Activated CD4-positive, alpha-beta T cell treated with anti-CD3 and anti-CD28 coated beads, Interleukin-2, Interleukin-6, amounts not matched to agents 100 ng/mL and 50 ng/mL, durations not matched to agents 16 hours and 8 hours (primary cell): ENCODE measurements around the gene MSLN.
A peak's percentile ranks its signal among the peaks of the same experiment; 100 is the strongest.
"Not testable (repeated sequence)": the region's sequence is repeated elsewhere in the genome, so short reads cannot be mapped to it uniquely, and the experiment has no call there.

Experiments
- DNase-seq: peaks from one replicate; pipeline ENCODE4 v3.0.0-alpha.2; 2020

Gene MSLN

DNA sequence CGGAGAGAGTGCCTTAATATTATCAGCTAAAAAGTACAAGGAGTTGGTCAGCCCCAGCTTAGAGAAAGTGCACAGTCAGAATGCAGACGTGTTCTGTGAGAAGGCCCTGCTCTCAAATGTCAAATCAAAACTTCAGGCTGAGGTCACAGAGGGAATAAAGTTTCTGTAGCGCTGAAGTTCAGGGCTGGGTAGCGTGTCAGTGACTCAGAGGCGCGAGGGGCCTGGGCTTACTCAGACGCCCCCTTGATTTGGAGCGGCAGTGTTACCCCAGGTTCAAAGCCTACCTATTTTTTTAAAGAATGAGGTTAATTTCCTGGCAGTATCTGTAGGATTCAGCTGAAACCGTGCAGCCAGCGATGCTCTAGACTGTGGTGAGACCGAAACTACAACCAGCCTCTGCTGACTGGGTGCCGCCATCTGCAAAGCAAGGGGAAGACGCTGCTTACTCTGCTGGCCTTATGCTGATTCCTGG is 24.5 kb upstream of the MSLN start:
- DNase-seq = peak; percentile 90

DNA sequence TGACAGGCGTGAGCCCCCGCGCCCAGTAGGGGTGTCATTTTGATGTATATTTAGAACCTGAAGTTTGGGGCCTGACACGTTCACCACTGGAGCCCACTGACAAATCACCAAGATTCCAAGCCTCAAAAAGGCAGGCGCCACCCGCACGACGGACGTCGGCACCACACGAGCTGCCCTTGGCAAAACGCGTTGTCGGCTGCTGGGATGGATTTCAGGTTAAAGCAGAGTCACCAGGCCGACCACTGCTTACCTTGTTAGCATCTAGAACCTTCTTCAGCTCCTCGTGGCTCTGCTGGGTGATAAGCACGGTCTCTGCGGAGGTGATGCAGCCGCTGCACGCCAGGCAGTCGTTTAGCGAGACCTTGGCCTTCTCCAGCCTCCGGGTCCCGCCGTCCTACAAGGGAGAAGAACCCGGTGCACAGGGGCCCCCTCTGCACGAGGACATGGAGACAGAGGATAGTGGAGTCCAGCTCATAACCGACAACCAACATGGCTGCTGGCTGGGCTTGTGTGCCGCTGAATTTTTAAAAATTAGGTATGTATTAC is 23.5 kb upstream of the MSLN start:
- no peak for DNase-seq

DNA sequence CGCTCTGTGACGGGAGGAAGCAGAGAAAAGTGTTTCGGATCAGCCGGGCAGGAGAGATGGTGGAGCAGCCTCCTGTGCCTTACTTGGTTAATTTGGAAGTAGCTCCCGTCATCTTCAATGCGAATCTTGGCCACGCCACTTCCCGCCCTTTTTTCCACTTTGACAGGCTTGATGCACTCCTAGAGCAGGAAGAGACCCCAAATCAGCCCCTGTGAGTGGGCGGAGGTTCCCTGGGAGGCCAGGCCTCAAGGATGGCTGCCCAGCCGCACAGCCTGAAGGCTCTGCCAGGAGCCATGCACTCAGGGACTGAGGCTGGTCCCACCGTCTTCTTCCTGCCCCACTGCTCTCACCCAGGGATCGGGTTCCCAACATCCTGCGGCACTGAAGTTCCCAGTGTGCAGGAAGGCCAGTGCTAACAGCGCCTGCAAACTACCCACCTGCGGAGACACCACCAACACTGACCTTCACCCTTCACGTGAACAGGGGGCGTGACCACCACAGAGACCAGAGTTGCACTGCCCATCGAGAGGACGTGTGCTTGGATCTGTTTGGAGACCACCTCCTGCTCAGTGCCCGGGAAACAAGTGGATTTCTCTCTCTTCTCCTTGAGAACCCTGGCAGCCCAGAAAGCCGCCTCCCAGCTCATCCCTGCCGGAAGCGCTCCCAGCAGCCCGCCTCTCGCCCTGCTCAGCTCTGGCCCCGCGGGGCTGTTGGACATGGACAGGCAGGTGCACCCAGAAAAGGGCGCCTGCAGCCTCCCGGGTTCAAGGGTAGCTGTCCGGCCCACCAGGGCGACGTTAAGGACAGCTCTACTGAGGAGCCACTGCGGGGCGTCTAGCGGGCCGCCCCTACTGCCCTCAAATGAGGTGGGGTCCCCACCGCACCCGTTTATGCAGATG is 20.7 kb upstream of the MSLN start:
- DNase-seq = no peak

DNA sequence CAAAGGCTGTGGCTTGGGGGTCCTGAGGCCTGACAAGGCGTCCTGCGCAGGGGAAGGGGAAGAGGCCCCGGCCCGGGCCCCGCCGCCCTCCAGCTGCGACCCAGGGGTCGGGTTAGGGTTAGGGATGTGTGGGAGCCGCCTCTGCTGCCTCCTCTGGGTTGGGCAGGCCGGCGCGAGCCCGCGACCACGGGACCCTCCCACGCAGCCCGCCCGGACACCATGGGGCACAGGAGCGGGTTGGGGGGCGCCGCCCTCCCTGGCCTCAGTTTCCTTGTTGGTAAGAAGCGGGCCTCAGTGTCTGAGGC is 20.1 kb upstream of the MSLN start:
- no peak for DNase-seq

DNA sequence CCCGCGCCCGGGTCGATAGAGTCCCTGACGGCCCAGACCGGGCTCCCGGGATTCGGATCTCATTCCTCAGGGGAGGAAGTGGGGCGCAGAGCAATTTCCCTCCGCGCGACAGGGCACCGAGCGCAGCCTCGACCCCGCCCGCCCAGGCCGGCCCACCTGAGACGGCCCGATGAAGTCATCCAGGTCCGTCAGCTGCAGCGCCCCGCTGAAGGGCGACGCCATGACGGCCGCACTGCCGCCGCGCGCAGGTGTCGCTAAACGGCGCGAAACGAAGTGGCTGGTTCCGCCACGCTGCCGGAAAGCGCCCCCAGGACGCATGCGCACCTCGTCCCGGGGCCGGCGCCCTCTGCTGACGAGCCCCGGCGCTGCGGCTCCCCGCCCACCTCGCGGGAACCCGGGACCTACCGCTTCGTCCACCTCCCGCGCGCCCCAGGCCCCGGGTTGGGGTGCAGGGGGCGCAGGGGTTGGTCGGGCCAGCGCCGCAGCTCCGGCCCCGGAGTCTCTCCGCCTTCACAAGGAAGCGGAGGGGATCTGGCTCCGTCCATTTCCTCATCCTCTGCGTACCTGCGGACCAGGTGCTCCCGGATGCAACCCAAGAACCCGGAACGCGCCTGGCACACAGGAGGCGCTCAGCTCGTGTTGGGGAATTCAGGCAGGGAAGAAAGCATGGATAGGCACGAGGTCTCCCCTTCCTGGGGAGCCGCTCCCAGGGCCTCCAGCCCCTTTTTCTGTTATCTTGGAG is 19.6 kb upstream of the MSLN start, which contains the start of gene CIAO3:
TSS of gene CIAO3 (minus strand) at position 234 of the 742 bp plus-strand sequence. CDS start at position 222, 12 bp downstream.
- peak; percentile 94 for DNase-seq

DNA sequence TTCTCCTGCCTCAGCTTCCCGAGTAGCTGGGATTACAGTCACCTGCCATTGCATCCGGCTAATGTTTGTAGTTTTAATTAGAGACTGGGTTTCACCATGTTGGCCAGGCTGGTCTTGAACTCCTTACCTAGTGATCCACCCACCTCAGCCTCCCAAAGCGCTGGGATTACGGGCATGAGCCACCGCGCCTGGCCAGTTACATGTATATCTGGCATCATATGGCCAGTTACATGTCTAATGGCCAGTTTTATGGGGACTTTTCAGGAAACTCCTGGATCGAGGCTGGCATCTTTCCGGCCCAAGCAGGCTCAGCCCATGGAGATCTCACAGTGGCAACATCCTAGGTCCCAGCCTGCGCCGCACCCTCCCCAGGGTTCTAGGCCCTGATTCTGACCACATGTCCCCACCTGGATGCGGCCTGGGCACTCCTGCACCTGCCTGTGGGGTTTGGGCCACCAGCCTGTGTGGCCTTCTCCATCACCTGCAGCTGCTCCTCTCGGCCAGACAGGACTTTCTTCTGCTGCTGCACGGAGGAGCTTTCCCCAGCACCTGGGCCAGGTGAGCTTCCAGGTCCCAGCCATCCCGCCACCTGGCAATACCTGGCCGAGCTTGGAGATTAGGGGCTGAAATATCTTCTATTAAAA is 18.4 kb upstream of the MSLN start:
- no peak for DNase-seq

DNA sequence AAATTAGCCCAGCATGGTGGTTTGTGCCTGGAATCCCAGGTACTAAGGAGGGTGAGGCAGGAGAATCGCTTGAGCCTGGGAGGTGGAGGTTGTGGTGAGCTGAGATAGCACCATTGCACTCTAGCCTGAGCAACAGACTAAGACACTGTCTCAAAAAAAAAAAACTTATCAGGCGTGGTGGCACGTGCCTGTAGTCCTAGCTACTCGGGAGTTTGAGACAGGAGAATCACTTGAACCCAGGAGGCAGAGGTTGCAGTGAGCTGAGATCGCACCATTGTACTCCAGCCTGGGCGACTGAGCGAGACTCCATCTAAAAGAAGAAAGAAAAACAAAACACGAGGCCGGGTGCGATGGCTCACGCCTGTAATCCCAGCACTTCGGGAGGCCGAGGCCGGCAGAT is 17.6 kb upstream of the MSLN start:
- DNase-seq = not testable (repeated sequence)

DNA sequence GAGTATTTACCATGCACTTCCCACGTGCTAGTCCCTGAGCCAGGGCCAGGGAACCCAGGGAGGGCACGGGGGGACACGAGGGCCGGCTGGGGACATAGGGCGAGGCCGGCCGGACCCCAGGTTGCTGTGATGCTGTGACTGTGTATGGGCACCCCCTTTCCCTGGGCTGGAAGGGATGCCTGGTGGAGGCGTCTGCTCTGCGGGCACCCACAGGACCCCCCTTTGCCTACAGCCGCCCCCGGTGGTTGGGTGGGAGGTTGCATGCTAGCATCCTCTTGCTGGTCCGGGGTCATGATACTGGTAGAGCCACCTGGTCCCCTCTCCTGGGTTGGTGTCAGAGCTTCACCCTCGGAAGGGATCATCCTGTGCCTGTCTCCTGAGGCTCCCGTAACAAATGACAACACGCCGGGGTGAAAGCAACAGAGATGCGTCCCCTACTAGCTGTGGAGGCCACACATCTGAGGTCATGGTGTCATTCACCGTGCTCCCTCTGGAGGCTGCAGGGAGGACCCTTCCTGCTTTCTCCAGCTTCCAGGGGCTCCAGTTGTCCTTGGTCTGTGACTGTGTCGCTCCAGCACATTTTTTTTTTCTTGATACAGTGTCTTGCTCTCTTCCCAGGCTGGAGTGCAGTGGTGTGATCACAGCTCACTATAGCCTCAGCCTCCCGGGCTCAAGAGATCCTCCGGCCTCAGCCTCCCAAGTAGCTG is 16.6 kb upstream of the MSLN start:
- no peak for DNase-seq

DNA sequence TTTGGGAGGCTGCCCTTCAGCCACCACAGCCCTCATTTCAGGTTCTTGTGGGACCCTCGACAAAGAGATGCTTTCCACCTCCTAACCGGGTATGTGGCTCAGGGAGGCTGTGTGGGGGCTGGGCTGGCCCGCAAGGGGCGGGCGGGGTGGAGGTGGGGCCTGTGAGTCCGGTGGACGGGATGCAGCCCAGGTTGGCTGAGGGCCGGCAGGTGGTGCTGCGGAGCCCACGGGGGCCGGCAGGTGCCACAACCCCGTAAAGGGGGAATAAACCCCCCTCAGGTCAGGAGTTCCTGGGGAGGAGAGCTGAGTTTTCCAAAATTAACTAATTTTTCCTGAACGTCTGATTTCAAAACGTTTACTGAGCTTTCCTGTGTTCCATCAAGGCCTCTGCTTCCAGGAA is 14.8 kb upstream of the MSLN start:
- DNase-seq = peak; percentile 40

DNA sequence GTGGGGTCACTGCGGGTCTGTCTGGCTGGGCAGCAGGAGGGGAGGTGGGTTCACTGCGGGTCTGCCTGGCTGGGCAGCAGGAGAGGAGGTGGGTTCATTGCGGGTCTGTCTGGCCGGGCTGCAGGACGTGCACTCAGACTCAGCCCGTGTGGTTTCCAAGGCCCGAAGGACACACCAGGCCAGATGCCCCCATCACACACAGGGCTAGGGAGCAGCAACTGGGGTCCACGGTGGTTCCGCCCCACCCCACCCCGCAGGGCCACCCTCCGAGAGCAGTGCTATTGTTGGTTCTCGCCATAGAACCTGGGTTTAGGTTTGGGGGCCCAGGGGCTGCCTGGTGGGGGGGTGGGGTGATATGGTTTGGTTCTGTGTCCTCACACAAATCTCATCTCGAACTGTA is 13.9 kb upstream of the MSLN start:
- no peak for DNase-seq

DNA sequence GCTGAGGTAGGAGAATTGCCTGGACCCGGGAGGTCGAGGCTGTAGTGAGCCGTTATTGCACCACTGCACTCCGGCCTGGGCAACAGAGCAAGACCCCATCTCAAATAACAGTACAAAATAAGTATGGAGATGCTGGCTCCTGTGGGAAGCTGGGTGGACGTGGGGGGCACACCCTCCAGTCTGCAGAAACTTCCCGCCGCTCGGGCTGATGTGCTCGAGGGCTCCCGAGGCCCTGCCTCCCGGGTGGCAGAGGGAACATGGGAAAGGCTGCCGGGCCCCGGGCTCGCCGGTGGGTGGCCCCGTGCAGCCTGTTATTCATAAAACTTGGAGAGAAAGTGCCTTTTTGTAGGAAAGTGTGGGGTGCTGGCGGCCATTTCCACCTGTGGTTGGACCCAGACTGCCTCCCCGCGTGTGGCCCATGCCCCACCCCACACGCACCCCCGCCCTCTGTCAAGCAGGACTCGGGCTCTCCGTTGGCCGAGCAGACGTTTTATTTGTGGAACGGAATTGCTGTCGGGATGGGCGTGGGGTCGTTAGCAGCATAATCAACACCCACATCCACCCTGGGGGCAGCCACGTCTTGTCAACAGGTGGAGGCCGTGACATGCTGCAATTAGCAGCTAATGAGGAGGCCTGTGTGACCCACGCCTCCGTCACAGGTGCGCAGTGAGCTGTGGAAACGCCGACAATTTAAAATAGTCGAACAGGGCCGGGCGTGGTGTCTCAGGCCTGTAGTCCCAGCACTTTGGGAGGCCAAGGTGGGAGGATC is 12.4 kb upstream of the MSLN start:
- DNase-seq = no peak

DNA sequence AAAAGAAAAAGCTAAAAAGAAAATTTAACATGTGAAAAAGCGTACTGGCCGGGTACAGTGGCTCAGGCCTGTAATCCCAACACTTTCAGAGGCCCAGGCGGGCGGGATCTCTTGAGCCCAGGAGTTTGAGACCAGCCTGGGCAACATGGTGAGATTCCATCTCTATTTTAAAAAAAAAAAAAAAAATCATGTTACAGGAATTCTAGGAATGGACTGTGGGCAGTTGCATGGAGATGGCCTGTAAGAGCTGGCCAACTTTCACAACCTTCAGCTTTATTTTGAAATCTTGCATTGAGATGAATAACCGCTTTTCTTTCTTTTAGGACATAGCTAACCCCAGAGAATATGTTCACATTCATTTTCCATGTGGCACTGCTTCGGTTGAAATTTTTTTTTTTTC is 11.5 kb upstream of the MSLN start:
- no peak for DNase-seq

DNA sequence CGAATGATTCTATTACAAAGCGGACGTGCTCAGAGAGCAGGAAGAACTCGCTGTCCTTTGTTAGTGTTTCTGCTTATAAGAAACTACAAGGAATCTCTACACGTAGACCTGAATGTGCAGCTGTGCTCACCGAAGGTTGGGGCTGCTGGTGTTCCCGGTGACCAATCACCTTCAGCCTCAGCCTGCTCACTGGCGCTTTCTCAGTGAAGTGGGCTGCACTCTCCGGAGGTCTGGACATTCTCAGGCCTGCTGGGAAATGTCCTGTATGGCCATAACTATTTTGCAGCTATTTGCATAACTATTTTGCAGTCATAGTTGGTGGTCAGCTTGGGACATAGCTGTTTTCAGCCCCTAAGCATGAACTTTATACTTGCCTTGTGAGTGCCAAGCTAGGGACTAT is 10.0 kb upstream of the MSLN start:
- DNase-seq = no peak

DNA sequence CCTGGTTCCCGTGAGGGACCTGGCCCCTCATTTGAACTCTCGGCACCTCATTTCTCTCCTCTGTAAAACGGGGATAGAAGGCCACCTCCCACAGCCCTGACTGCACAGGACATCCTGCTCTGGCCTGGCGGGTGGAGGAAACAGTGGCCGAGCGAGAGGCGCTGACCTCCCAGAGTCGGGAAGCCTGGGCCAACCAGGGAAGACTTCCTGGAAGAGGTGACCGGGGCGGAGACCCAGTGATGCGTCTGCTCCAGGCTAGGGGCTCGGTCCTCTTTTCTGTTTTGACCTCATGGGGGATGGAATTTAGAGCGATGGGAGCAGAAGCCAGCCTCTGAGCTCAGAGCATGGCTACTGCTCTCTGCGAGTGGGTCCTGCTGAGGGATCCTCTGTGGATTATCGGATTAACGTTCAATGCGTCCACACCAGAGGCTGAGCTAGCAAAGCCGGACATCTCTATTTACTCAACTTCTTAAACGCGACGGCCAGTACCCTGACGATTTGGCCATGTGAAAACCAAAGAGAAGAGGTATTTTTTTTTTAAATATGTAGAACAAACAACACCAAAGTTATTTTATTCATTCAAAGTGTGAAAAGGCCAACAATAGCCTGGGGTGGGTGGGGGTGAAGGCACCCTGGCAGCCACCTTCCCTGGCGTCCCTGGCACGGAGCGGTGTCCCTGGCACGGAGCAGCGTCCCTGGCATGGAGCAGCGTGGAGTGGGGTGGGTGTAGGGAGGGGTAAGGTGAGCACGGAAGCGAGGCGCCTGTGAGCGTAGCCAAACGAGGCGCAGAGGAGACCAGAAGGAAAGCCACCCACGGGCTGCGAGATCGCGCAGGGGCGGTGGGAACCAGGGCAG is 9.2 kb upstream of the MSLN start:
- DNase-seq = no peak

DNA sequence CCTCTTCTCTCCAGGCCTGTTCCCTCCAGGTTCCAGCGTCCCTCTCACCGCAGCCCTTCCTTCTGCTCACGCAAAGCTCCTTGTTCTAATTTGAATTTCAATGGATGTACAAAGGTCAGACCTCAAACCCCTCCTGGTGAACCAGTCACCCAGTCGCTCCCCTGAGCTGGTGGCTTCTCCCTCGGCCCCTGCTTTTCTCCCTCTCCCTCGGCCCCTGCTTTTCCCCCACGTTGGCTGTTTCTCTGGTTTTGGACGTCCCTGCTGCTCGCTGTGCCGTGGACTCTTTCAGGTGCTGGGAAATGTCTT is 8.6 kb upstream of the MSLN start:
- no peak for DNase-seq

DNA sequence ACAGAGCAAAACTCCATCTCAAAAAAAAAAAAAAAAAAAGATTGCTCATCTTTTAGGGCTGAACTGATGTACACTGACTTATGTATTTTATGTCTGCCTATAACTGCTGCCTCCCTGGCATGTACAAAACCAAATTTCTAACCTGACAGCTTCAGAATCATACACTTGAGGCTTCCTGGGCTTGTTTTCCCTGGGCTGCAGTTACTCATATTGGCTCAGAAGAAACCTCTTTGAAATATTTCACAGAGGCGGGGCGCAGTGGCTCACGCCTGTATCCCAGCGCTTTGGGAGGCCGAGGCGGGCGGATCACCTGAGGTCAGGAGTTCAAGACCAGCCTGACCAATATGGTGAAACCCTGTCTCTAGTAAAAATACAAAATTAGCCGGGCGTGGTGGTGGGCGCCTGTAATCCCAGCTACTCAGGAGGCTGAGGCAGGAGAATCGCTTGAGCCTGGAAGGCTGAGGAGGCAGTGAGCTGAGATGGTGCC is 6.4 kb upstream of the MSLN start:
- not testable (repeated sequence) for DNase-seq

DNA sequence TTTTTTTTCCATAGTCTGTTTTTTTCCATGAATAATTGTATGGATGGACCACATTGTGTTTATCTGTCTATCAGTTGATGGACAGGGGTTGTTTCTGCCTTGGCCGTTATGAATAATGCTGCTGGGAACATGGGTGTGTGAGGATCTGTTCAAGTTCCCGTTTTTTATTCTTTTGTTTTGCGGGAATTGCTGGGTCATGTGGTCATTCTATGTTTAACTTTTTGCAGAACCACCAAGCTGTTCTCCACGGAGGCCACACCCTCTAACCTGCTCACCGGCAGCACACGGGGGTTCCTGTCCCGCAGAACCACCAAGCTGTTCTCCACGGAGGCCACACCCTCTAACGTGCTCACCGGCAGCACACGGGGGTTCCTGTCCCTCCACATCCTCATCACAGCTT is 5.9 kb upstream of the MSLN start:
- DNase-seq = no peak

DNA sequence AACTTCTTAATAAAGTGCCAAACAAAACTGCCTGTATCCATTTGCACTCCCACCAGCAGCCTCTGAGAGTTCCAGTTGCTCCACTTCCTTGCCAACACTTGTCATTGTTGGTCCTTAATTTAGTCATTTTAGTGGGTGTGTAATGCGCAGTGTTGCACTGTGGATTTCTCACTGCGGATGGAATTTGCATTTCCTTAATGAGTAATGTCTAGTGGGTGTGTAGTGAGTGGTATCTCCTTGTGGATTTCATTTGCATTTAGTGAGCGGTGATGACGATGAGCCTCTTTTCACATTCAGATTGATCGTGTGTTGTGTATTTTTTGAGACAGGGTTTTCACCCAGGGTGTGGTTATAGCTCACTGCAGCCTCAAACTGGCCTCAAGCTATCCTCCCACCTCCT is 4.1 kb upstream of the MSLN start:
- DNase-seq = no peak

DNA sequence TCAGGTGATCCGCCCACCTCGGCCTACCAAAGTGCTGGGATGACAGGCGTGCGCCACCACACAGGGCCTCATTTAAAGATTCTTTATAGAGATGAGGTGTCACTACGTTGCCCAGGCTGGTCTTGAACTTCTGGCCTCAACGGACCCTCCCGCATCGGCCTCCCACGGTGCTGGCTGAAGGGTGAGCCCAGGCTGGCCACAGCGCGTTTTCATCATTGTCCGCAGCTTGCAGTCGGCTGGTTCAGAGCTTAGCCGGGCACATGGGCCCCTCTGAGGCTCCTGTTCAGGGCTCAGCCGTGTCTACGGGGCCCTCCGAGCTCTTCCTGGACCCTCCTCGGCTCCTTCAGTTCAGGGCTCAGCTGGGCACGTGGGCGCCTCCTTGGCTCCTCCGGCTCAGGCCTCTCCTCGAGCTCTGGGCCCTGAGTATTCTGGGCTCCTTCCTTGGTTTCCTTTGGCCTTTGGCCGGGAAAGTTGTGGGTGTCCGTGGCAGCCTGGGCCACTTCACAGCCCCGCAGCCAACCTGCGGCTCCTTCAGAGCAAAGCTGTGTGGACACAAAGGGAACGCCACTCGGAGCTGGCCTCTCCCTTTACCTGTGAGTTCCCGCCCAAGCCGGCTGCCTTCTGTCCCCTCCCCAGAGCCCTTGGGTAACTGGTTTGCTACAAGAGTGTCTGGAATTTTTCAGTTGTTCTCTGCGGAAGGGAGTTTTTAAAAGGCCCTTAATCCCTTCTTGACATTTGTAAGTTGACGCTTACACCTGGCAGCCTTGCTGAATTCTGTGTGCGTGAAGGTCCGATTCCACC is 1.2 kb upstream of the MSLN start:
- no peak for DNase-seq

DNA sequence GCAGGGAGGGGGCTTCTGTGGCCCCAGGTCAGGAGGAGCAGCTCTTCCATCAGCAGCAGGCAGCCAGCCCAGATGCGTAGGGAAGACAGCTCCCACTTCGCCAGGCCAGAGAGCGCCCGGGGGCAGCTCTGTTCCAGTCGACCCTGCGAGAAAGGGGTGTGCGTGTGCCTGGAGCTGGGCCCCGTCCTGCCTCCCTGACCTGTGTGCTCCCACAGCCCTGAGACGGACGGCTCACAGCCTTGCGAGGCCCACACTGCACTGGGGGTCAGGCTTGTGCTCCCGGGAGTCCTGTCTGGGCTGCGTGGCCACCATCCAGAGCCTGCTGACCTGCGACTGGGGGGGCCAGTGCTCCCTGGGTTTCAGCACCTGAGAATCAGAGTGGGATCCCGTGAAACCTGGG is 469 bp upstream of the MSLN start:
- no peak for DNase-seq
